Measurements from ENCODE around the gene FES. TPM values are rescaled to one million over a fixed set of nuclear protein-coding genes. Genes with fewer than 3 reads are reported as not detected.

FES gene
- polyA plus RNA-seq, 1 of the 3 experiments (the other 2 are of a cell fraction): 0.03 TPM

GRCh38 chr15:90905306-90906180, 21.2 kb downstream of the FES start:
- ChIA-PET POLR2A (no interaction called here), CTCF (interaction anchor here (0.9 to 7.5 kb wide), 4 partner anchors 20 to 257 kb away, joined by 3 to 121 read pairs (median 7); partner anchors contain the start of genes HDDC3 and UNC45A)
- TF ChIP-seq RFX5 (IDR thresholded peaks at IDR 0.05; ENCODE audit: low read length) (no peak), JUND (IDR thresholded peaks at IDR 0.05) (no peak), MEF2A (IDR thresholded peaks at IDR 0.05; ENCODE audit: borderline replicate concordance, low read depth) (no peak), RAD21 (IDR thresholded peaks at IDR 0.05; ENCODE audit: low read length) (no peak), SIN3A (IDR thresholded peaks at IDR 0.05; ENCODE audit: borderline replicate concordance, low read depth, low read length) (no peak)
- no peaks in the 10 kb centered on the region for H3K27me3 ChIP-seq (ENCODE audit: insufficient read depth)
- H3K9me2 ChIP-seq: no peaks in the 10 kb centered on the region
- no peak overlapping the region for H2AFZ ChIP-seq (ENCODE audit: low read depth)
- no peaks in the 10 kb centered on the region for H4K20me1 ChIP-seq (ENCODE audit: insufficient read depth)
- H3K27ac ChIP-seq (ENCODE audit: low read depth in 2 of 2, low read length in 1 of 2): no peak overlapping the region
- peaks cover 0 to 36% of the 10 kb centered on the region in 2 experiments for H3K36me3 ChIP-seq (replicated peaks in 1 of 2; ENCODE audit: control insufficient read depth in 1 of 2, insufficient read depth in 2 of 2, low read length in 1 of 2)
- no peaks in the 10 kb centered on the region for H3K9me3 ChIP-seq
- no peak for DNase-seq
- no peak overlapping the region for H3K9ac ChIP-seq
- WGBS (ENCODE audit: low lambda C conversion rate): 98% methylated on average over 22 of the region's 28 CpGs
- no peak overlapping the region for H3K4me2 ChIP-seq
- no peak overlapping the region for H3K4me3 ChIP-seq (ENCODE audit: low read depth in 2 of 2, low read length in 1 of 2)
- peaks cover 7% of the 10 kb centered on the region for H3F3A ChIP-seq (replicated peaks; ENCODE audit: insufficient read depth)
- peaks cover 3 to 11% of the 10 kb centered on the region in 2 experiments; a peak in 2 of 4 replicates for H3K4me1 ChIP-seq (ENCODE audit: control insufficient read depth in 1 of 2, insufficient read depth in 2 of 2, low read depth in 1 of 2, low read length in 1 of 2)
- no peaks in the 10 kb centered on the region for H3K79me2 ChIP-seq (ENCODE audit: insufficient read depth)

GRCh38 chr15:90906181-90906849, 22.0 kb downstream of the FES start:
- Histone ChIP-seq H3K4me3 (ENCODE audit: low read depth in 2 of 2, low read length in 1 of 2) (no peak overlapping the region), H3K79me2 (ENCODE audit: insufficient read depth) (no peaks in the 10 kb centered on the region), H3K9ac (no peak overlapping the region), H3K4me2 (no peak overlapping the region), H3K9me2 (no peaks in the 10 kb centered on the region), H3K4me1 (ENCODE audit: control insufficient read depth in 1 of 2, insufficient read depth in 2 of 2, low read depth in 1 of 2, low read length in 1 of 2) (peaks cover 3 to 11% of the 10 kb centered on the region in 2 experiments; a peak in 2 of 4 replicates), H3K27ac (ENCODE audit: low read depth in 2 of 2, low read length in 1 of 2) (no peak overlapping the region), H3K27me3 (ENCODE audit: insufficient read depth) (no peaks in the 10 kb centered on the region), H3K36me3 (replicated peaks in 1 of 2; ENCODE audit: control insufficient read depth in 1 of 2, insufficient read depth in 2 of 2, low read length in 1 of 2) (peaks cover 0 to 42% of the 10 kb centered on the region in 2 experiments), H3F3A (replicated peaks; ENCODE audit: insufficient read depth) (peaks cover 7% of the 10 kb centered on the region), H3K9me3 (no peaks in the 10 kb centered on the region), H4K20me1 (ENCODE audit: insufficient read depth) (no peaks in the 10 kb centered on the region), H2AFZ (ENCODE audit: low read depth) (no peak overlapping the region)
- ChIA-PET POLR2A (no interaction called here), CTCF (interaction anchor here (1.5 to 7.5 kb wide), 3 partner anchors 21 to 258 kb away, joined by 4 to 121 read pairs (median 10); partner anchors contain the start of genes HDDC3 and UNC45A)
- TF ChIP-seq TAF1 (IDR thresholded peaks at IDR 0.05; ENCODE audit: borderline replicate concordance, low read depth, low read length) (no peak), FOSL2 (IDR thresholded peaks at IDR 0.05; ENCODE audit: borderline replicate concordance, low read depth) (no peak), CTCF (IDR thresholded peaks at IDR 0.05) (no peak), TCF12 (IDR thresholded peaks at IDR 0.05) (no peak), YY1 (IDR thresholded peaks at IDR 0.05; ENCODE audit: low read depth) (no peak), ZBTB33 (IDR thresholded peaks at IDR 0.05; ENCODE audit: borderline replicate concordance, low read depth) (no peak), MEF2A (IDR thresholded peaks at IDR 0.05; ENCODE audit: borderline replicate concordance, low read depth) (no peak), USF2 (IDR thresholded peaks at IDR 0.05; ENCODE audit: borderline replicate concordance, low read depth, low read length) (no peak), EZH2phosphoT487 (IDR thresholded peaks at IDR 0.05; ENCODE audit: borderline replicate concordance, low read depth) (no peak), REST (IDR thresholded peaks at IDR 0.05; ENCODE audit: low read depth, low read length) (no peak), RFX5 (IDR thresholded peaks at IDR 0.05; ENCODE audit: low read length) (no peak), JUND (IDR thresholded peaks at IDR 0.05) (no peak)
- WGBS (ENCODE audit: low lambda C conversion rate): over 99% methylated on average over 6 of the region's 11 CpGs
- DNase-seq: no peak
